Mesendoderm (in vitro differentiated cells): ENCODE results near the gene RNU1-1. TPM values are rescaled to one million over a fixed set of nuclear protein-coding genes. Genes with fewer than 3 reads are reported as not detected.

Experiments used
- small RNA-seq: library from polyadenylated mRNA; stranded (forward); fragments of <200 nt; extraction: miRNeasy Mini kit (QIAGEN cat#:217004); gene quantifications from one replicate; pipeline ENCODE3, GENCODE V24; 2013; ENCODE audit not compliant: insufficient read depth

The RNU1-1 gene

Small RNA genes lying within 50 kb of the gene (small RNA-seq; reads per million reads assigned to genes)
- not detected for gene RNU1-1
- not detected for gene RNU1-6P
